HepG2 (cell line): Measurements from ENCODE around the gene TTLL10. TPM values are rescaled to one million over a fixed set of nuclear protein-coding genes. Genes with fewer than 3 reads are reported as not detected.
A peak's percentile ranks its signal among the peaks of the same experiment; 100 is the strongest.

Experiments used
- EZH2 ChIP-seq: conservative IDR thresholded peaks from 2 replicates; pipeline ENCODE4 v1.6.1; 2012; ENCODE audit warnings: mild to moderate bottlenecking, low read depth, low read length, moderate library complexity
- MTA1 ChIP-seq: sonication (generic); formaldehyde crosslinking; IDR thresholded peaks from 2 replicates; pipeline ENCODE4 v1.4.0; 2020; ENCODE audit warnings: missing genetic modification reagents, mild to moderate bottlenecking, borderline replicate concordance
- NCOR1 ChIP-seq: fragments of 200-600 bp; sonication (generic); IDR thresholded peaks from 2 replicates; pipeline ENCODE4 v1.7.0; 2017; ENCODE audit warnings: antibody characterized with exemption, low read length, borderline replicate concordance
- NFKB2 ChIP-seq: sonication (generic); formaldehyde crosslinking; IDR thresholded peaks from 2 replicates; pipeline ENCODE4 v1.4.0; 2020; ENCODE audit warnings: missing genetic modification reagents, borderline replicate concordance
- NR2F2 ChIP-seq: IDR thresholded peaks from 2 replicates; pipeline ENCODE4 v1.6.1; 2012; ENCODE audit warnings: low read depth, inconsistent platforms, borderline replicate concordance
- NRL ChIP-seq: sonication (generic); formaldehyde crosslinking; IDR thresholded peaks from 2 replicates; pipeline ENCODE4 v1.5.0; 2020; ENCODE audit warnings: missing genetic modification reagents, mild to moderate bottlenecking, moderate library complexity, borderline replicate concordance
- PREB ChIP-seq: sonication (generic); formaldehyde crosslinking; IDR thresholded peaks from 2 replicates; pipeline ENCODE4 v1.4.0; 2020; ENCODE audit warnings: missing genetic modification reagents
- RAD21 ChIP-seq: fragments of 450-650 bp; formaldehyde crosslinking; IDR thresholded peaks from 2 replicates; pipeline ENCODE4 v1.5.0; 2020; ENCODE audit warnings: mild to moderate bottlenecking
- SETDB1 ChIP-seq: sonication (generic); formaldehyde crosslinking; IDR thresholded peaks from 2 replicates; pipeline ENCODE4 v1.5.1; 2020; ENCODE audit warnings: missing genetic modification reagents, mild to moderate bottlenecking, borderline replicate concordance
- SNAPC5 ChIP-seq: sonication (generic); formaldehyde crosslinking; IDR thresholded peaks from 2 replicates; pipeline ENCODE4 v1.8.1; 2023; ENCODE audit warnings: mild to moderate bottlenecking, missing genetic modification reagents, borderline replicate concordance
- SNRNP70 ChIP-seq: fragments of 200-400 bp; formaldehyde crosslinking; IDR thresholded peaks from 2 replicates; pipeline ENCODE4 v1.6.1; 2017; ENCODE audit warnings: mild to moderate bottlenecking, low read depth, low read length, moderate library complexity
- SRY ChIP-seq: sonication (generic); formaldehyde crosslinking; IDR thresholded peaks from 2 replicates; pipeline ENCODE4 v1.8.0; 2022; ENCODE audit warnings: mild to moderate bottlenecking, missing genetic modification reagents
- TRAFD1 ChIP-seq: sonication (generic); formaldehyde crosslinking; IDR thresholded peaks from 2 replicates; pipeline ENCODE4 v1.5.1; 2020; ENCODE audit warnings: missing genetic modification reagents, mild to moderate bottlenecking, borderline replicate concordance
- USF2 ChIP-seq, 2 experiments: sonication (generic) in 1 of 2; formaldehyde crosslinking in 1 of 2; IDR thresholded peaks; 2 replicates each; pipeline versions ENCODE4 v1.5.1 to v1.6.1; 2011 to 2020; ENCODE audit warnings: borderline replicate concordance in 1 of 2, low read depth in 1 of 2, low read length in 1 of 2, mild to moderate bottlenecking in 1 of 2, missing genetic modification reagents in 1 of 2, moderate library complexity in 1 of 2
- ZMYM3 ChIP-seq: sonication (generic); formaldehyde crosslinking; IDR thresholded peaks from 2 replicates; pipeline ENCODE4 v1.5.1; 2020; ENCODE audit warnings: mild to moderate bottlenecking, missing genetic modification reagents
- ZNF234 ChIP-seq: sonication (generic); formaldehyde crosslinking; conservative IDR thresholded peaks from 2 replicates; pipeline ENCODE4 v1.5.1; 2020; ENCODE audit warnings: mild to moderate bottlenecking, missing genetic modification reagents
- ZNF281 ChIP-seq: sonication (generic); formaldehyde crosslinking; IDR thresholded peaks from 2 replicates; pipeline ENCODE4 v1.4.0; 2020; ENCODE audit warnings: missing genetic modification reagents, borderline replicate concordance
- ZNF350 ChIP-seq: sonication (generic); formaldehyde crosslinking; IDR thresholded peaks from 2 replicates; pipeline ENCODE4 v1.4.0; 2020; ENCODE audit warnings: mild to moderate bottlenecking, low read depth, missing genetic modification reagents, borderline replicate concordance
- ZNF772 ChIP-seq: sonication (generic); formaldehyde crosslinking; IDR thresholded peaks from 2 replicates; pipeline ENCODE4 v1.5.0; 2020; ENCODE audit warnings: mild to moderate bottlenecking, missing genetic modification reagents
- polyA plus RNA-seq, 8 experiments: library from polyadenylated mRNA; depleted of rRNA in 3 of 8; stranded (reverse) in 7 of 8; unstranded in 1 of 8; fragments of >200 nt; fragmentation: Illumina TruSeq in 4 of 8; extraction: Trizol in 4 of 8; gene quantifications; 2 replicates each; pipeline versions ENCODE4 v1.2.1 to v1.2.3, GENCODE V29; 2011 to 2016; ENCODE audit warnings: low read depth in 4 of 8, missing spikeins in 1 of 8, mixed read lengths in 1 of 8; ENCODE audit not compliant: insufficient read depth in 1 of 8
- total RNA-seq, 5 experiments: library from RNA; depleted of rRNA; stranded (reverse); fragments of >200 nt; fragmentation: Illumina TruSeq; extraction: Trizol; gene quantifications; 2 replicates each; pipeline ENCODE4 v1.2.3, GENCODE V29; 2016; ENCODE audit warnings: low read depth in 1 of 5

Gene TTLL10
- total and polyA plus RNA-seq, 2 of the 13 experiments (the other 11 are each of a cell fraction or from before 2014, with no cell fraction given) = not detected

GRCh38 chr1:1124786-1125642 lies 48.7 kb upstream of the TTLL10 start (continued):
- TF ChIP-seq ZNF281 (CRISPR knock-in tag) = peak; percentile 54; the same call in 1 of the 2 replicates
- TF ChIP-seq NFKB2 (CRISPR knock-in tag) = peak; percentile 25; the same call in 1 of the 2 replicates
- peak; percentile 54; the same call in 1 of the 2 replicates for TF ChIP-seq ZNF772 (CRISPR knock-in tag)
- peak; percentile 33; the same call in 1 of the 2 replicates for TF ChIP-seq NCOR1
- no peak for TF ChIP-seq SNAPC5 (CRISPR knock-in tag)
- TF ChIP-seq RAD21 (CRISPR knock-in tag) = 0 out of 2 replicates have a peak, but pooled peaks have one; percentile 38
- 0 out of 2 replicates have a peak, but pooled peaks have one; percentile 28 for TF ChIP-seq ZMYM3 (CRISPR knock-in tag)
- TF ChIP-seq NR2F2 = no peak
- TF ChIP-seq SETDB1 (CRISPR knock-in tag) = no peak
- TF ChIP-seq USF2 (IDR thresholded peaks at IDR 0.05; ENCODE audit: low read depth, low read length) = no peak
- no peak for TF ChIP-seq USF2 (CRISPR knock-in tag; IDR thresholded peaks at IDR 0.05; ENCODE audit: borderline replicate concordance)
- TF ChIP-seq SNRNP70 = no peak
- peak; percentile 78 for TF ChIP-seq ZNF350 (CRISPR knock-in tag)
- TF ChIP-seq ZNF234 (CRISPR knock-in tag) = no peak
- TF ChIP-seq NRL (CRISPR knock-in tag) = no peak; the same call in 1 of the 2 replicates
- TF ChIP-seq MTA1 = no peak; the same call in 1 of the 2 replicates
- TF ChIP-seq SRY = peak; percentile 18; the same call in 1 of the 2 replicates
- no peak for TF ChIP-seq PREB
- TF ChIP-seq EZH2 = no peak
- TF ChIP-seq TRAFD1 (CRISPR knock-in tag) = no peak
